Measurements from ENCODE around the gene MS4A7.

DNA sequence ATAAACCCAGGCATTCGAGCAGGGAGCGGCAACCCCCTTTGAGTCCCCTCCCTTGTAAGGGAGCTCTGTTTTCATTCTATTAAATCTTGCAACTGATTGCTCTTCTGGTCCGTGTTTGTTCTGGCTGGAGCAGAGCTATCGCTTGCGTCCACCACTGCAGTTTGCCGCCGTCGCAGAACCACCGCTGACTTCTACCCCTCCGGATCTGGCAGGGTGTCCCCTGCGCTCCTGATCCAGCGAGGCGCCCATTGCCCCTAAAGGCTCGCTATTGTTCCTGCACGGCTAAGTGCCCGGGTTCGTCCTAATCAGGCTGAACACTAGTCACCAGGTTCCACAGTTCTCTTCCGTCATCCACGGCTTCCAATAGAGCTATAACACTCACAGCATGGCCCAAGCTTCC lies 10.4 kb upstream of the MS4A7 start:
- TF ChIP-seq, protein P1, sequence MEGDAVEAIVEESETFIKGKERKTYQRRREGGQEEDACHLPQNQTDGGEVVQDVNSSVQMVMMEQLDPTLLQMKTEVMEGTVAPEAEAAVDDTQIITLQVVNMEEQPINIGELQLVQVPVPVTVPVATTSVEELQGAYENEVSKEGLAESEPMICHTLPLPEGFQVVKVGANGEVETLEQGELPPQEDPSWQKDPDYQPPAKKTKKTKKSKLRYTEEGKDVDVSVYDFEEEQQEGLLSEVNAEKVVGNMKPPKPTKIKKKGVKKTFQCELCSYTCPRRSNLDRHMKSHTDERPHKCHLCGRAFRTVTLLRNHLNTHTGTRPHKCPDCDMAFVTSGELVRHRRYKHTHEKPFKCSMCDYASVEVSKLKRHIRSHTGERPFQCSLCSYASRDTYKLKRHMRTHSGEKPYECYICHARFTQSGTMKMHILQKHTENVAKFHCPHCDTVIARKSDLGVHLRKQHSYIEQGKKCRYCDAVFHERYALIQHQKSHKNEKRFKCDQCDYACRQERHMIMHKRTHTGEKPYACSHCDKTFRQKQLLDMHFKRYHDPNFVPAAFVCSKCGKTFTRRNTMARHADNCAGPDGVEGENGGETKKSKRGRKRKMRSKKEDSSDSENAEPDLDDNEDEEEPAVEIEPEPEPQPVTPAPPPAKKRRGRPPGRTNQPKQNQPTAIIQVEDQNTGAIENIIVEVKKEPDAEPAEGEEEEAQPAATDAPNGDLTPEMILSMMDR (IDR thresholded peaks at IDR 0.05): no peak
- no peak for TF ChIP-seq POLR2A (IDR thresholded peaks at IDR 0.05)

Data from breast epithelium (tissue), 3 donors.